NCI-H510A (cell line): ENCODE results near the gene TTL.
"Not testable (repeated sequence)": the region's sequence is repeated elsewhere in the genome, so short reads cannot be mapped to it uniquely, and the experiment has no call there.

Source experiments
- DNase-seq: peaks from one replicate; lab custom pipeline; 2025; lab: John Stamatoyannopoulos, UW

TTL gene

DNA sequence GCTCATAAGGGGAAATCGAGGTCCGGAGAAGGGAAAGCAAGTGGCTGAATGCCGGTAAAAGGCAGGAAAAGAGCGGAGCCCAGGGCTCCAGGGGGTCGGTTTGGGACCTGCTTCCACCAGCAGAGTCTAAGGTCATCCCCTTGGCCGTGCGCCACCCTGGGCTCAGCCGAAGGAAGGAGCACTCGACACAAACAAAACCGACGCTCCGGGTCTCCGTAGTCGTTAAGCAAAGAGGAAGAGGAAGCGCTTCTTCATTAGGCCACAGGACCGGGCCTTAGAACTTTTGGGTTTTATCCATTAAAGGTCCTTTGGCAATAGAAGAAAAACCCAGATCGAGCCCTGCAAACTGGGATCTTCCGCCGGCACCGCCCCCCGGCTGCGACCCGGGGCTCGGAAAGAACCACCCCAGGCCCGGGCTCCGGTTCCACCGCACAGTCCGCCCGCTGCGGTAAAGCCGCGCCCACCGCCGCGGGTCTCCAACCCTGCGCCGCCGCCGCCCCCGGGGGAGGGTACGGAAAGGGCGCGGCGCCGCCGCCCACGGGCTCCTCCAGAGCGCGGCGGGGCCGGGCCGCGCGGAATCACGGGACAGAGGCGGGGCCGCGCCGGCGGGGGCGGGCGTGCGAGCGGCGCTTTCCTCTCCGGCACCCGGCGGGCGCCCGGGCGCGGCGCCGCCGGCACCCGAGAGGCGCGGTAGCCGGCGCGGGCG is at the start of gene TTL:
TSS of gene TTL (plus strand) at position 629 of the 706 bp plus-strand sequence. CDS start 189 bp downstream, outside the sequence.
- DNase-seq = peak; percentile 52

DNA sequence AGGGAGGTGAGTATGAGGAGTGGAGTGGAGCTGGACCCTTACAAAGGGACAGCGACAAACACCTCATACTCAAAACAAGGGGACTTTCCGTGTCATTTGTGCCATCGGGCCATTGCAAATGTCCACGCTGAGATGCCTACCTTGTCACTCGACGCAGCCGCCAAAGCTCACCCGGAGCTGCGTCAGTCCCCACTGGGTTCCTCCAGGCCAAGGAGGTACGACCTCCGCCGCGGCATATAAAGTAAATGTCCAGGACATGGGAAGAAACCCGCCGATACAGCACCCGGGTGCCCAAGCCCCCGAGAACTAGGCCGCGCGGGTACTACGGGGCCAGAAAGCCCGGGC is 49.6 kb upstream of the TTL start:
- DNase-seq = not testable (repeated sequence)

DNA sequence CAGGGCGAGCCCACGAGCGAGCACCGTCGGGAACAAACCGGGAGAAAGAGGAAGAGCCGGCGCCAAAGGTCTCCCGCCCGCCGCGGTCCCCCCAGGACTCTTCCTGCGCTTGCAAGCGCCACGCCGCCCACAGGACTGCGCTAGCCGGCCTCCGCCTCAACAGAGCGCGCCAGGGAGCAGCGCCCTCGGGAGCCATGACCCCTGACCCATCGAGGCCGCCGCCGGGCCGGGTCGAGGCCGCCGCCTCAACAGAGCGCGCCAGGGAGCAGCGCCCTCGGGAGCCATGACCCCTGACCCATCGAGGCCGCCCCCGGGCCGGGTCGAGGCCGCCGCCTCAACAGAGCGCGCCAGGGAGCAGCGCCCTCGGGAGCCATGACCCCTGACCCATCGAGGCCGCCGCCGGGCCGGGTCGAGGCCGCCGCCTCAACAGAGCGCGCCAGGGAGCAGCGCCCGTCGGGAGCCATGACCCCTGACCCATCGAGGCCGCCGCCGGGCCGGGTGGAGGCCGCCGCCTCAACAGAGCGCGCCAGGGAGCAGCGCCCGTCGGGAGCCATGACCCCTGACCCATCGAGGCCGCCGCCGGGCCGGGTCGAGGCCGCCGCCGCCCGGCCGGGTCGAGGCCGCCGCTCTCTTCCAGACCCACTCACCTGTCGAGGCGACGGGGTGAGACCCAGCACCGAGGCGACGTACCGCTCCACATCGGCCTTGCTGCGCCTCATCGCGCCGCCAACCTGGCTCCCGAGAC is 49.0 kb upstream of the TTL start:
- not testable (repeated sequence) for DNase-seq

DNA sequence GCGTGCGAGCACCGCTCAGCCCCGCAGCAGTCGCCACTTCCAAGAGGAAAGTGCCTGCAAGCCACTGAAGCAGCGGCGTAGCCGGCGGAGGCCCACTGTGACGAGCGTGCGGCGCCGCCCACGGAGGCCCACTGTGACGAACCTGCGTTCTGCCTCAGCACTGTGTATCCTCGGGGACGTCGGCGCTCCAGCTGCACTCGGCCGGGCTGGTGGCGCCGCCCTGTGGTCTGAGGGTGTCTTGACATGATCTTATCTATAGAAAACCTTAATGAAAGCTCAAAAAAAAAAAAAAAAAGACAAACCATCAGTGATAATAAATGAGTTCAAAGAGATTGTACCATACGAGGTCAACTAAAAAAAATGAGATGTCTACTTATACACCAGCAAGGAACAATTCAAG is 48.5 kb upstream of the TTL start, which contains the start of gene RGPD8:
TSS of gene RGPD8 (minus strand) at position 166 of the 400 bp plus-strand sequence. CDS start 192 bp downstream, outside the sequence.
- DNase-seq = not testable (repeated sequence)

DNA sequence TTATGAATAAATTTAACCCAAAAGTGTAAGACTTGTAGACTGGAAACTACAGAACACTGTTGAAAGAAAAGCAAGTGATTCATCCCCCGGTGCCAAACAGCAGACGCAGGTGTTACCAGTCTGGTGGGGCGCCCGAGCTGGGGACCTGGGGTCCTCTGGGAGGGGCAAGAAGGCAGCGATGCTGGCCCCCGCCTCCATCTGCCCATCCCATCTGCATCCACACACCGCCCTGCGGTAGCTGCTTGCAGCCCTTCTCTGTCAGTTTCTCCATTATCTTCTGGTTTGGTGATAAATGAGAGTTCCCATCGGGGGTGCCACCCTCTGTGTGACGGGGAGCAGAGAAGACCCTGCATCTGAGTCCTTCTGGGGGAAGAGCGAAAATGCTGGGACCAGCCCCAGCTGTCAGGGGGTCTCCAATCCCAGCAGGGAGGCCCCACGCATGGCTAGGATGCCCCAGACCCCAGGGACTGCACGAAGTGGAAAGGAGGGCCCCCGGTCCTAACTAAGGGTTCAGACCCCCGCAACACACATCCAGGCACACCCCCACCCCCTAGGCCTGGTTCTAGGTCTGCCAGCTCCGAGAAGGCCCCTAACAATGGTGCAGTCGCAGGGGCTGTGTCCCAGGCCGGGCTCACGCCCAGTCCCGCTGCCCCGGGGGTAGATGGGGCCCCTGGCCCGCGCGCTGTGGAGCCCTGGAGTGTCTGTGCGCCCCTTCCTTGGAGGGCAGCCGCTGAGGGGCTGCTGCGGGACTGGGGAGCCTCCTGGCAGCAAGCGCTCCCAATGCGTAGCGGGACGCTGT is 47.8 kb upstream of the TTL start:
- no peak for DNase-seq

DNA sequence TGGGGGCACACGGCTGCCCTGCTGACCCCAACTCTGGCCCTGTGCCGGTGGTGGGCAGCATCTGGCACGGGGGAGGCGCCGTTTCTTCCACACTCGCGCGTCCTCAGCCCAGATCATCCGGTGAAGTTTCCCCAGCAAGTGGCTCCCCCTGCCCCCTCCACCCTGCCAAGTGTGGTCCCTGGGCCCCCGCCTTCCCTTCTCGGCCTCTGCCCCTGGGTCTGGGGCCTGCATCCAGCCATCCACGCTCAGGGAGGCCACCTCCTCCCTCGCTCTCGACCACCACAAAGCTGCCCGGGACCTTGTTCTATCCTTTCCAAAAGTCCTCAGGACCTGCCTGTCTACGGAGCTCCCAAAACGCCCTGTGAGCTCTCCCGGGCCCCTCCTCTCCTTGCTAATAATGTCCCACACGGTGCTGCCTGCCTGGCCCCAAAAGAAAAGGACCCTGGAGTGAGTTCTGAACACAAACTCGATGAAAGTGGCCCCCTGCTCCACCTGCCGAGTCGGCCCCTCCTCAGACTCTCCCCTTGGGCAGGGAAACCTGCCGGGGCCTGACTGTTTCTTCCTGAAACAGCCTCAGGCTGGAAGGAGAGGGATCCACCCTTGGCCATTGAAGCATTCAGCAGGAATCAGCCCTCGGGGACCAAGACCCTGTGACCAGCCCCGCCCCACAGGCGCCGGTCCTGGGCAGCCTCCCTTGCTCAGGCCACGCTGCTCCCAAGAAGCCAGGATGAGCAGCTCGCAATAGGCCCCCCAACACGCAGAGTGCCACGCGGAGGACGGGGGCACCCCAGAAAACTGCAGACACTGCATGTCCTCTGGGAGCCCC is 46.9 kb upstream of the TTL start:
- not testable (repeated sequence) for DNase-seq

DNA sequence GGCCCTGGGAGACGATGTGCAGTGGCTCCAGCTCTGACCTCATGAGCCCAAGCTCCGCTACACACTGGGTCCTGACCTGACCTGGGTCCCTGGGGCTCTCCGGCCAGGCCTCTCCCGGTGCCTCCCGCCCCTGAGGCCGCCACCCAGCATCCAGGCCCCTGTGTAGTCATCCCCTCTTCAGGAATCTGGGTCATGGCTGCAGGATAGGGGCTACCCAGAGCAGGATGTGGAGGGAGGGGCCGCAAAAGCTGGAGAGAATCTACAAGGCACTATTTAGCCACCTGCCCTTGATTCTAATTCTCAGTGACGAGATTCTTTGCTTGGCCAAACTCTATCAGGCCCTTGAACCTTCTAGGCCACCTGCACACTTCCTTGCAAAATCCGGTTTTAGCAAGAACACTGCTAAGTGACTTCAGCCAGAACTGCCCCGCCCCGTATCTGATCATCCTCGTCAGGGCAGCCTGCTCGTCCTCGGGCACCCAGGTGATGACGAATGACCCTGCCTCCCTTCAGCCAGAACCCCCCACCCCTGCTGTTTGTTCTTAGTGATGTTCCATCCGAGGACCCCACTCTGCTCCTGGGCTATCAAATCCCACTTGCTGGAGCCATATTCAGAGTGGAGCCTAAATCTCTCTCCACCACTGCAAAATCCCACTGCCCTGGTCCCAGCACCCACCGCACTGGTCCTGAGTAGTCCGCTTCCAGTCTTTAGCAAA is 46.1 kb upstream of the TTL start:
- DNase-seq = not testable (repeated sequence)

DNA sequence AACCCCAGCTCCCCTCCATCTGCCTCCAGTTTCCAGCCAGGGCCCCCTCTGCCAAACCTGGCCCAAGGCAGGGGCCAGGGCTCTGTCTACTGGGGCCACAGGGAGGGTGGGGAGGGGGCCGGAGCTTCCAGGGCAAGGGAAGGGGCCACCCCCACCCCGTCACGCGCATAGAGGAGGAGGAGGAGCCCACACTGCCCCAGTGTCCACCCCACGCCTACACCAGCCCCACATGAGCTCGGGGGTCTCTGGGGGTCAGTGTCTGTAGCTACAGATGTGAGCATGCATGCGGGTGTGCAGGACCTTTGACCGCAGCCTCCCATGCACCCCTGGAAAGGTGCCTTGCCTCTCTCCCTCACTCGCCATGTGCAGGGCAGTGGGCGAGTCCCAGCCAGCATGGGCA is 45.0 kb upstream of the TTL start:
- DNase-seq = not testable (repeated sequence)

DNA sequence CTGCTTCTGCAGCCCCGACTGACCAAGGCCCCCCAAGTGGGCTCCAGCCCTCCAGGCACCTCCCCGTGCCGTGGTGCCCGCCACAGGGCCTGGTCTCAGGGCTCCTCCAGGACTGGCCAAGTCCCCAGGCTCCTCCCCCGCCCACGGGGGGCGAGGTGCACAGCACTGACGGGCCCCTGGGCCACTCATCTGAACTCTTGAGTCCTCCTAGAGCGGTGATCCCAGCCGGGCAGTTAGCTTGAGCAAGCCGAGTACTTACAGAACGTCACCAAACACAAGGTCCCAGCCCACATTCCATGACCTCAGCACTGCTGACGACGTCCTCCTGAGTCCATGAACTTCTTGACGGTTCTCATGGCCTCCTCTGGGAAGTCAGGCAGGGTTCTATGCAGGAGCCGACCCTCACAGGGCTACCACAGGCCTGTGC is 44.5 kb upstream of the TTL start:
- not testable (repeated sequence) for DNase-seq

DNA sequence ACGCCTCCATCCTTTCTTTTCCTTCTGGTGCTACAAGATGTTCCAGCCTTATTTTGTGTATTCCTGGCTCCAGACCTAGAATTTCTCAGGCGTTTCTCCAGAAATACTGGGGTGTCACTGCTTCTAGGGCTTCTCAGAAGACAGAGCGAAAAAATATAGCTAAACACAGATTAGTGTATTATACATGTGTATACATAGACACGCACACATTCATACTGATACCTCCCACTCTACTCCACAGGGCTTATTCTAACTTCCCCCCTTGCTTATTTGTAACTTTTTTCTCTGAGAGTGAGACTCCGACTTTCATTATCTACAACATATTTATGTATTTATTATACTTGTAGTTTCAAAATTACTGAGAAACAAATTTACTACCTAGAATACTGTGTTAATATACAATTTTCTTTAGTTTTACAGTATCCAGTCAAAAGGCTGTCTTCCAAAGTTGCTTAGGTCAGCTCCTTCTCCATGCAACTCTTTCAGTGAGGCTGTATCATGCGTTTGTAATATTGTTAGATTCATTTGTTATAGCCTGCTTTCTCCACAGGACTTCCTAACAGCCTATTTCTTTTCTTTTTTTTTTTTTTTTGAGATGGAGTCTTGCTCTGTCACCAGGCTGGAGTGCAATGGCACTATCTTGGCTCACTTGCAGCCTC is 43.2 kb upstream of the TTL start:
- not testable (repeated sequence) for DNase-seq

DNA sequence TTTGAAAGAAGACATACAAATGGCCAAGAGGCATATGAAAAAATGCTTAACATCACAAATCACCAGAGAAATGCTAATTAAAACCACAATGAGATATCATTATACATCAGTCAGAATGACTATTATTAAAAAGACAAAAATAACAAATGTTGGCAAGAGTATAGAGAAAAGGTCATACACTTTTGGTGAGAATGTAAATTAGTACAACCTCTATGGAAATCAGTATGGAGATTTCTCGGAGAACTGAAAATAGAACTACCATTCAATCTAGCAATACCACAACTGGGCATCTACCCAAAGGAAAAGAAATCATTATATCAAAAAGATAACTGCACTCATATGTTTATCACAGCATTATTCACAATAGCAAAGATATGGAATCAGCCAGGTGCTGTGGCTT is 37.7 kb upstream of the TTL start:
- DNase-seq = not testable (repeated sequence)

DNA sequence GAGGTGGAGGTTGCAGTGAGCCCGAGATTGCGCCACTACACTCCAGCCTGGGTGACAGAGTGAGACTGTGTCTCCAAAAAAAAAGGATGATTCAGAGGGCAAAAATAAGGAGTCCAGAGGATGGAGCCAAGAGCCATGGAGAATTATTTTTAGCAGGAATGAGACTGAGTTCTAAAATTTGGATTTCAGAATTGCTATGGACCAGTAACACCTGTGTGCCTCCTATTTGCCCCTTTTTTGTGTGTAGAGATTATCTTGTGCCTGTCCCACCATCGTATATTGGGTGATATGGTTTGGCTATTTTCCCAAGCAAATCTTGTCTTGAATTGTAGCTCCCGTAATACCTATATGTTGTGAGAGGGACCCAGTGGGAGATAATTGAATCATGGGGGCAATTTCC is 32.1 kb upstream of the TTL start:
- no peak for DNase-seq

DNA sequence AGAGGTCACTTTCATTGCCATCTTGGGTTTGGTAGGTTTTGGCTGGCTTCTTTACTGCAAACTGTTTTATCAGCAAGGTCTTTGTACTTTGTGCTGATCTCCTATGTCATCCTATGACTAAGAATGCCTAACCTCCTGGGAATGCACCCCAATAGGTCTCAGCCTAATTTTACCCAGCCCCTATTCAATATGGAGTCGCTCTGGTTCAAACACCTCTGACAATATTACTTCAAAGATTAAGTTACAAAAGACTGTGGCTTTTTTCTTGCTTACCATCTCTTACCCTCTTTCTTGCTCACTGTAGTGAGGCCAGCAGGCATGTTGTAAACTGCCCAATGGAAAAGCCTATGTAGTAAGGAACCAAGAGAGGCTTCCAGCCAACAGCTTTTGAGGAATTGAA is 30.6 kb upstream of the TTL start:
- no peak for DNase-seq

DNA sequence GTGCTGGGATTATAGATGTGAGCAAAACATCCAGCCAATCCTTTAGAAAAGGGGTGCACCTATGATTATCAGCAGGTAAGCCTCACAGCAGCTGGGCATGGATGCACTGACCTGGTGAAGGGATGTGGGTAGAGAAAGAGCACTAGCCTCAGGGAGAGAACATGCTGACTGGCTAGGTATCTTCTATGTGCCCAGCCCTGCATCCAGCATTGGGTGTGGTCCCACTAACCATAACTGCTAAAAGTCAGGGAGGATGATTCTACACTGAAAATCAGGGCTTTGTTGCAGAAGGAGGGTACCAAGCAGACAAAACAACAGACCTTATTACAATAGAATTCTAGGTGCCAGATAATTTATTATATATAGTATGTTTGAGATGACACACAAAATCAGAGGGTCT is 27.4 kb upstream of the TTL start:
- no peak for DNase-seq

DNA sequence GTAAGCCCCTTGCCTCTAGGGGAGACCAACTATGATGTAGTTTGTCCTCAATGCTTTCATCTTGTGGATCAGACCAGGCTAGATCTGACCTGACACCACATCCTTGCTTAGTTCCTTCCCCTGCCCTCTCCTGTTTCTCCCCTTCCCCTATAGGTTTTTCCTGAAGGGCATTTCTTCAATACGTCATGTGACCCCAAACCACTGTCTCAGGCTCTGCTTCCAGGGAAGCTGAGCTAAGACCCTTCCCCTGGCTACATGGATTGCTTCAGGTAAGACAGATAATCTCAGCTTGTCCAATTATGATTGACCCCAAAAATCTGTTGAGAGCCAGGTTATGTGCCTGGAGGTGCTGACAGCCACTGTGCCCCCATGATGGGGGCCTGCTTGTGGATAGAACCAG is 22.6 kb upstream of the TTL start:
- no peak for DNase-seq

DNA sequence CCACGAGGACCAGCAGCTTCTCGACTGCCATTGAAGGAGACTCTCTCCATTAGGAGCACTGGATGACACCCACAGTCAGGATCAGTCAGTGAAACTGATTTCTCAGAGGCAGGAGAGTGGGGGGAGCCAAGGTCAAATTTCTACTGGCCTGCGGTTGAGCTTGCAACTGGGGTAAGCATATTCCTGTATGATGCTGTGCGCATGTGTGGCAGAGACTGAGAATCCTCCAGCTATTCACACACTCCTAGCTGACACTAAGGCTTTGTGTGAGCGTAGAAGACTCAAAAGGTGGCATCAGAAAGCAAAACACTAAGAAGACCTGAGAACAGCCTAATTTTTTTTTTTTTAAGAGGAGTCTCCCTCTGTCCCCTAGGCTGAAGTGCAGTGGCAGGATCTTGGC is 19.8 kb upstream of the TTL start:
- DNase-seq = no peak

DNA sequence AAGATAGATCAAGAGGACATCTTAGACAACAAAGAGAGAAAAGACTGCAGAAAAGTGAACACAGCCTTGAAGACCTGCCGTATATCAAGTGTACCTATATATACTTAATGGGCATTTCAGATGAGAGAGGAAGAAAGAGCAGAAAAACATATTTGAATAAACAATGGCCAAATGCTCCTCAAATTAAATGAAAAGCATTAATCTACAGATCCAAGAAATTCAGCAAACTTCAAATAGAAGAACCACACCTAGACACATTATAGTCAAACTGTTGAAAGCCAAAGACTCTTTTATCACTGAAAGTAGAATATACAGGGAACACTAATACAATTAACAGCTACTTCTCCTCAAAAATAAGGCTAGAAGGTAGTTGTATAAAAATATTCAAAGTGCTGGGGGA is 18.7 kb upstream of the TTL start:
- DNase-seq = no peak

DNA sequence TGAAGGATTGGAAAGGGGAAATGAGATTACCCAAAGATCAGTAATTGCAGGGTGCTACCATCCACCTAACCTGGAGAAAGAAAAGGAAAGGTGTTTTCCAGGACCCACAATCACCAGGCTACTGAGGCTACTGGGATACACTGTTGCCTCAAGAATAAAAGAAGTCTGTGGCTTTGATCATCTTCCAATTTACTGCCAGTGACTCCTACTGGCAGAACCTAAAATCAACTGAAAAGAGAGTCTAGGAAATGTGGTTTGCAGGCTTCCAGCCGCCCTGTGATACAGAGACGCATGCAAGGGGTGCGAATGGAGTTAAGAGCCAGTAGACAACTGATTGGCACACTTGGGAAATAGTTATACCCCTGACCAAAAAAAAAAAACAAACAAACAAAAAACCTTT is 16.6 kb upstream of the TTL start:
- no peak for DNase-seq

DNA sequence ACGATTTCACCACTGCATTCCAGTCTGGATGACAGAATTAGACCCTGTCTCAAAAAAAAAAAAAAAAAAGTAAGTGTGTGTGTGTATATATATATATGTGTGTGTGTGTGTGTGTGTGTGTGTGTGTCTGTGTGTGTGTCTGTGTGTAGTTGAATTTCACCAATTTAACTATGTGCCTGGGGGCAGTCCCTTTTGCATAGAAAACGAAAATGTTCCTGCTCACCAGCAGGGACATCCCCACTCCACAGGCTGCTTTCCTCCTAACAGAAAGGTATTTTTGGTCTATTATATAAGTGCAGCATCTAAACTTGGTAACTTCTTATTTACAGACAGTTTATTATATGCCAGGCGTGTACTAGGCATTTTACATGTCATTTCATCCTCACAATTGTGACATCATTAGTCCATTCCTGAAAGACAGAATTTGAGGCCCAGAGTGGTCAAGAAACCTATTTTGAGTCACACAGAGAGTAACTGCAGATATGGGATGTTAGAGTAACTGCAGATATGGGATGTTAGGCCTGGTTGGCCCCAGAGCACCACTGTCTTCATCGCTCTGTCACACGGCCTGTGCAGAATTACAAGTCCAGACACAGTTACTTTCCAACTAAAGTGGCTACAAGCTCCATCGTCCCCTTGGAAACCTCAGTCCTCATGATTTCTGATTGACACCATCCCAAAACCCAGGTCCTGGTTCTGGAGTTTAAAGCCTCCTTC is 9.3 kb upstream of the TTL start:
- DNase-seq = no peak
